Esophagus muscularis mucosa (tissue), 3 donors: ENCODE data around the gene CD47.

Experiments
- POLR2A ChIP-seq: fragments of 450-650 bp; IDR thresholded peaks from one replicate; pipeline ENCODE4 v1.6.1; 2017; ENCODE audit warnings: antibody characterized with exemption, moderate library complexity, mild to moderate bottlenecking, low read depth
- POLR2AphosphoS5 ChIP-seq, 2 donors: sonication (generic); formaldehyde crosslinking; IDR thresholded peaks; one replicate each; pipeline ENCODE4 v1.6.1; 2017; ENCODE audit warnings: antibody characterized with exemption in 2 of 2
- TF ChIP-seq, protein P1 (sequence below), 3 experiments: fragments of 200-600 bp in 2 of 3; fragments of 450-650 bp in 1 of 3; sonication (generic) in 2 of 3; IDR thresholded peaks; one replicate each; pipeline ENCODE4 v1.5.1; 2017 to 2019; ENCODE audit warnings: antibody characterized with exemption in 3 of 3, mild to moderate bottlenecking in 2 of 3, moderate library complexity in 1 of 3

DNA sequence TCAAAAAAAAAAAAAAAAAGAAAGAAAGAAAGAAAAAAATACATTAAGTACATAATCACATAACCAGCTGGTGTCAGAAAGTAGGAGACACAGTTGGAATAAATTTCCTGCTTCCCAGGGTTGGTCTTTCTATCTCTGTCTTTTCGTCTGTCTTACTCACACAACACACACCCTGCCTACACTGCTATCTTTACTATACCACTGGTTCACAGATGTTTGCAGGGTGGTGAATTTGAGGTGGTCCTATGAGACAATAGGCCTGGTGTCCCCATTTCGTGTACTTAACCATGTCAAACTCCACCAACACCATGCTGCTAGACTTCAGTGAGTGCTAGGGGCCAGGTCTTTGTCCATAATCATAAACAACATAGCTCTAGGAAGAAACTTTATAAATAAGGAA, 17.6 kb upstream of the CD47 start:
- TF ChIP-seq, protein P1, sequence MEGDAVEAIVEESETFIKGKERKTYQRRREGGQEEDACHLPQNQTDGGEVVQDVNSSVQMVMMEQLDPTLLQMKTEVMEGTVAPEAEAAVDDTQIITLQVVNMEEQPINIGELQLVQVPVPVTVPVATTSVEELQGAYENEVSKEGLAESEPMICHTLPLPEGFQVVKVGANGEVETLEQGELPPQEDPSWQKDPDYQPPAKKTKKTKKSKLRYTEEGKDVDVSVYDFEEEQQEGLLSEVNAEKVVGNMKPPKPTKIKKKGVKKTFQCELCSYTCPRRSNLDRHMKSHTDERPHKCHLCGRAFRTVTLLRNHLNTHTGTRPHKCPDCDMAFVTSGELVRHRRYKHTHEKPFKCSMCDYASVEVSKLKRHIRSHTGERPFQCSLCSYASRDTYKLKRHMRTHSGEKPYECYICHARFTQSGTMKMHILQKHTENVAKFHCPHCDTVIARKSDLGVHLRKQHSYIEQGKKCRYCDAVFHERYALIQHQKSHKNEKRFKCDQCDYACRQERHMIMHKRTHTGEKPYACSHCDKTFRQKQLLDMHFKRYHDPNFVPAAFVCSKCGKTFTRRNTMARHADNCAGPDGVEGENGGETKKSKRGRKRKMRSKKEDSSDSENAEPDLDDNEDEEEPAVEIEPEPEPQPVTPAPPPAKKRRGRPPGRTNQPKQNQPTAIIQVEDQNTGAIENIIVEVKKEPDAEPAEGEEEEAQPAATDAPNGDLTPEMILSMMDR (IDR thresholded peaks at IDR 0.05), result no peak
- no peak for TF ChIP-seq POLR2AphosphoS5 (IDR thresholded peaks at IDR 0.05)
- no peak for TF ChIP-seq POLR2A
